ENCODE measurements around the gene INSC. TPM values are rescaled to one million over a fixed set of nuclear protein-coding genes. Genes with fewer than 3 reads are reported as not detected.

The INSC gene
- total and polyA plus RNA-seq, 10 donors, result 0.04 to 1.8 (median 0.29) TPM; not detected in 2

DNA sequence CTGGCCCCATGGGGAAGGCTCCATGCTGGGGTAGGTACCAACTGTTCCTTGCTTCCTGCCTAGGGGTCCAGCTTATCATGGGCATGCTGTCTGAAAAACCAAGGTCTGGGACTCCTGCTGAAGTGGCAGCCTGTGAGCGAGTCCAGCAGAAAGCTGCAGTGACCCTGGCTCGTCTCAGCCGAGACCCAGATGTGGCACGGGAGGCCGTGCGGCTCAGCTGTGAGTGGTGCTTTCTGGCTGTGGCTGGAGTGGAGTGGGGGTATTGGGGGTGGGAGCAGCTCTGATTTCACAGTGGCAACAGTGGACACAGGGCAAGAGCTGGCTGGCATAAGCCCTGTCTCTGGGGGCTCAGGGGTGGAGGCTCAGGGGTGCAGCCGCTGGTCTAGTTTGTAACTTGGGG is 124.1 kb downstream of the INSC start:
- Histone ChIP-seq H3K27me3 (replicated peaks in 1 of 7) (peaks cover 0 to 4% (median 0%) of the 10 kb centered on the region in 7 donors), H3K9me3 (no peaks in the 10 kb centered on the region), H3K36me3 (no peaks in the 10 kb centered on the region), H3K4me3 (no peak overlapping the region), H3K4me1 (no peaks in the 10 kb centered on the region), H3K27ac (no peak overlapping the region)
- whole genome bisulfite sequencing, 5 donors, result 91 to 100% (median 94%) methylated on average over 6 to 7 of the region's 7 CpGs
- intact Hi-C loops (cut with DNase I; ENCODE audit: low total_unique reads), result no loop called here
- DNase-seq, result no peak
- TF ChIP-seq CTCF (IDR thresholded peaks at IDR 0.05 in 8 of 11, conservative IDR thresholded peaks at IDR 0.05 in 3 of 11) (no peak), POLR2AphosphoS5 (IDR thresholded peaks at IDR 0.05) (no peak), POLR2A (IDR thresholded peaks at IDR 0.05) (no peak)

DNA sequence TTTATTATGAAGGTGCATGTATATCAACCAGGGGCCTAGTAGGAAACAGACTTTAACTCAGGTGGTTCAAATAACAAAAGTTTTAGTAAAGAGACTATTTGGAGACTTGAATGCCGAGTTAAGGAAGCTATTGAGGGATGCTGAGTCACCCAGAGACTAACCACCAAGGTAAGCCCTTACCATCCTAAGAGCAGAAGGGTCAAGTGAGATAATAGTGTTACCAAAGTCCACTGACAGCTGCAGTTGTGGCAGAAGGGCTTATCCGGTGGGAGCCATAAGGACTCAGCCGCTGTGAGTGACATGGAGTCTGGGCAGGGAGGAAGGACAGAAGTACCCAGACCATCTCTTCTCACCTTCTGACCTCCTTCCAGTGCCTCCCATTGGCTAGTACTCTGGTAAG is 134.0 kb downstream of the INSC start:
- WGBS, 5 donors, result 52 to 81% (median 73%) methylated on average over 3 of the region's 3 CpGs
- TF ChIP-seq CTCF (IDR thresholded peaks at IDR 0.05 in 8 of 11, conservative IDR thresholded peaks at IDR 0.05 in 3 of 11) (no peak), POLR2AphosphoS5 (IDR thresholded peaks at IDR 0.05) (no peak), POLR2A (IDR thresholded peaks at IDR 0.05) (no peak)
- Histone ChIP-seq H3K27me3 (replicated peaks in 1 of 7) (no peaks in the 10 kb centered on the region), H3K9me3 (no peaks in the 10 kb centered on the region), H3K4me1 (no peaks in the 10 kb centered on the region), H3K36me3 (no peaks in the 10 kb centered on the region), H3K27ac (no peak overlapping the region), H3K4me3 (no peak overlapping the region)
- intact Hi-C loops (cut with DNase I; ENCODE audit: low total_unique reads), result no loop called here
- no peak for DNase-seq

DNA sequence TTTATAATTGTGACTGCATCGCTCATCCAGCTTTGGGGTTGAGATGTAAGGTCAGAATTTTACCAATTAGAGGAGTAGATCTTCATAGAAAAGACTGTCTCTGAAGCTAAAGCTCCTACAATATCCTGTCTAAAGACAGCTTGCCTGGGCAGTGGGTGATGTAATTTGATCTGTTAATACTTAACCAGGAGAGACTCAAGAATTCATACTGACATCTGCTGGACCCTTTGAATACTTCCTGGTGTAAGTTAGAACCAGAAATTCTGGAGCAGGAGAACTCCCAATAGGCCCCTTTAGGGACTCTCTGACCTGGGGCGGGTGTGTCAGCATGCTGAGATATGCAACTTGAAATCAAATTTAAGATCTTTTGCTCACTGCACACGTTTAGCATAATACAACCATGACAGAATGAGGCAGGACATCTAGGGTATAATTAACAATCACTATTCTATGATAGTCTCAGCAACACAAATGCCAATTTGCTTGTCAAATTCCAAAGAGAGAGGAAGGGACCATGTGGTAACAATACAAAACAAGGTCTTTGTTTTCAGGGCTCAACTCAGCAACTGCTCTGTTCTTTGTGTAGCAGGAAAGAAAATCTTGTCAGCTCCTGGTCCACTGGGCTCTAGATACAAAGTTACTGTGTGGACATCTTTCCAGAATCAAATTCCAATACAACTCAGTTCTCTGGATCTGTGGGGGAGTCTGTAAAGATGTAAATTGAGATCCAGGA is 143.9 kb downstream of the INSC start:
- no peaks in the 10 kb centered on the region for H3K4me1 ChIP-seq
- WGBS, 5 donors, result 59 to 78% (median 68%) methylated on average over 3 of the region's 3 CpGs
- H3K27ac ChIP-seq, result no peak overlapping the region
- TF ChIP-seq POLR2A (IDR thresholded peaks at IDR 0.05), result no peak
- TF ChIP-seq POLR2AphosphoS5 (IDR thresholded peaks at IDR 0.05), result no peak
- no peak for TF ChIP-seq CTCF (IDR thresholded peaks at IDR 0.05 in 8 of 11, conservative IDR thresholded peaks at IDR 0.05 in 3 of 11)
- H3K4me3 ChIP-seq, result no peak overlapping the region
- no peaks in the 10 kb centered on the region for H3K36me3 ChIP-seq
- H3K9me3 ChIP-seq, result no peaks in the 10 kb centered on the region
- H3K27me3 ChIP-seq (replicated peaks in 1 of 7), result peaks cover 0 to 3% (median 0%) of the 10 kb centered on the region in 7 donors
- no peak for DNase-seq
- intact Hi-C loops (cut with DNase I; ENCODE audit: low total_unique reads), result no loop called here

DNA sequence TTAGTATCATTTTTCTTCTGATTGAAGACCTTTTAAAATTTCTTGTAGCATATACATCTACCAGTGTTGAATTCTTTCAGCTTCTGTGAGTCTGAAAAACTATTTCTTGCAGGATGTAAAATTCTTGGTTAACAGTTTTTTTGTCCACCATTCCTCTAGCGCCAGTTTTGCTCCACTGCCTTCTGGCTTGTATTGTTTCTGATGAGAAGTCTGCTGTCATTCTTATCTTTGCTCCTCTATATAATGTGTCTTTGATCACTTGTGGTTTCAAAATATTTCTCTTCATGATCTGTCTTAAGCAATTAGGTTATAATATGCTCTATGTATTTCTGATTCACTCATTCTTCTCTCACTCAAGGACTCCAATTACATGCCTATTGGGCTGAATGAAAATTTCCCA is 152.3 kb downstream of the INSC start:
- Histone ChIP-seq H3K4me3 (no peak overlapping the region), H3K9me3 (peaks cover 0 to 36% (median 23%) of the 10 kb centered on the region in 8 donors), H3K27me3 (replicated peaks in 1 of 7) (no peaks in the 10 kb centered on the region), H3K27ac (no peak overlapping the region), H3K36me3 (no peaks in the 10 kb centered on the region), H3K4me1 (no peaks in the 10 kb centered on the region)
- WGBS, 5 donors, result 92 to 98% (median 95%) methylated on average over 1 of the region's 1 CpG
- intact Hi-C loops (cut with DNase I; ENCODE audit: low total_unique reads), result no loop called here
- DNase-seq, result no peak
- TF ChIP-seq POLR2A (IDR thresholded peaks at IDR 0.05) (no peak), POLR2AphosphoS5 (IDR thresholded peaks at IDR 0.05) (no peak), CTCF (IDR thresholded peaks at IDR 0.05 in 8 of 11, conservative IDR thresholded peaks at IDR 0.05 in 3 of 11) (no peak)

Measured in spleen (tissue), 11 donors.